ENCODE measurements around the gene SORL1.
A peak's percentile ranks its signal among the peaks of the same experiment; 100 is the strongest.

SORL1 gene

DNA sequence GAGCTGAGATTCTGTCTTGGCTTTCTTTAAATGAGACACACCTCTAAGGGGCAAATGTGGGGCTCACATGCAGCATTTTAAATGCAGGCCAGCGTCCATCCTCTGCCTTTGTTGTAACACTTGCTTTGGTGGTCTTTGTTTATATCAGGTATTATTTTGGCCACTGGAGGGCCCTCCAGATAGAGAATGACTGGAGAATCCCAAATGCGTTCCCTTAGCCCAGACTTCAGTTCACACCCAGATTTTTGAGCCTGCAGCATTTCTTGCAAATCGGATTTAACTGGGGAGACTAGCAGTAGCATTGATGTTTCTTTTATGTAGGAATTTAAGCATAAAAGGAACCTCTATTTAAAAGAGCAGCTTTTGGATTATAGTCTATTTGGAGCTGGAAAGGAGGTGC is 200.9 kb downstream of the SORL1 start:
- H3K9me3 ChIP-seq (ENCODE audit: control insufficient read depth, low read length) = no peaks in the 10 kb centered on the region
- WGBS, 2 experiments = 25 to 31% methylated on average over 3 of the region's 3 CpGs
- no peak overlapping the region for H3K4me3 ChIP-seq (ENCODE audit: insufficient read depth, low read depth, low read length)
- no peaks in the 10 kb centered on the region for H3K36me3 ChIP-seq (ENCODE audit: control insufficient read depth, insufficient read depth, low read length)
- no peak overlapping the region for H3K27ac ChIP-seq (ENCODE audit: insufficient read depth, low read depth, low read length, poor library complexity, severe bottlenecking)
- peaks cover 11% of the 10 kb centered on the region for H3K4me1 ChIP-seq (ENCODE audit: control insufficient read depth, insufficient read depth, low read length)
- no peaks in the 10 kb centered on the region for H3K27me3 ChIP-seq (ENCODE audit: control insufficient read depth, insufficient read depth, low read length, poor library complexity, severe bottlenecking)

DNA sequence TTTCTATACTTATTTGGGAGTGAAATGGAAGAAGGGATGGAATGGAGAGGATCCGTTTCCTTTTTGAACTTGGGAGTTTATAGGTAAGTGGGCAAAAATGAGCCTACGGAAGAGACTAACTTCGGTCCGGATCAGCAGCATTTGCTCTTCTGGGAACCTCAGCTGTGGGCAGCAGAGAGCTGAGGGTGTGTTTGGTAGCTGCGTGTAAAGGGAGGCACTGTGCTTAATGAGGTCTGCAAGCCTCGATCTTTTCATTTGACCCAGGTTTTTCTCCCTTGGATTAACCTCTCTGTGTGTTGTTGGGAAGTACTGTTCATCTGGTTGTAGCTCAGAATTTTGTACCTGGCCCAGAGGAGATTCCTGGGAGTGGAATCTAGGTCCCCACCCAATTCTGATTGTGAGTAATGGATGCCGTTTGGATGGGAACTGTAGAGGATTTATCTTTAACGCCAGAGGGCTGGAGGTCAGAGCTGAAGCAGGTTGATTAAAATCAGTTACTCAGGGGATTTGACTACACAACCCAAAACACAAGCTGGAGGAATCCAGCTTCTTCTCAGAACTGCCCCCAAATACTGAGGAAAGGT is 202.2 kb downstream of the SORL1 start:
- Histone ChIP-seq H3K4me3 (ENCODE audit: insufficient read depth, low read depth, low read length) (no peak overlapping the region), H3K4me1 (ENCODE audit: control insufficient read depth, insufficient read depth, low read length) (peaks cover 11% of the 10 kb centered on the region), H3K9me3 (ENCODE audit: control insufficient read depth, low read length) (no peaks in the 10 kb centered on the region), H3K27ac (ENCODE audit: insufficient read depth, low read depth, low read length, poor library complexity, severe bottlenecking) (no peak overlapping the region), H3K36me3 (ENCODE audit: control insufficient read depth, insufficient read depth, low read length) (no peaks in the 10 kb centered on the region), H3K27me3 (ENCODE audit: control insufficient read depth, insufficient read depth, low read length, poor library complexity, severe bottlenecking) (no peaks in the 10 kb centered on the region)
- WGBS, 2 experiments = 84 to 89% methylated on average over 8 of the region's 8 CpGs

DNA sequence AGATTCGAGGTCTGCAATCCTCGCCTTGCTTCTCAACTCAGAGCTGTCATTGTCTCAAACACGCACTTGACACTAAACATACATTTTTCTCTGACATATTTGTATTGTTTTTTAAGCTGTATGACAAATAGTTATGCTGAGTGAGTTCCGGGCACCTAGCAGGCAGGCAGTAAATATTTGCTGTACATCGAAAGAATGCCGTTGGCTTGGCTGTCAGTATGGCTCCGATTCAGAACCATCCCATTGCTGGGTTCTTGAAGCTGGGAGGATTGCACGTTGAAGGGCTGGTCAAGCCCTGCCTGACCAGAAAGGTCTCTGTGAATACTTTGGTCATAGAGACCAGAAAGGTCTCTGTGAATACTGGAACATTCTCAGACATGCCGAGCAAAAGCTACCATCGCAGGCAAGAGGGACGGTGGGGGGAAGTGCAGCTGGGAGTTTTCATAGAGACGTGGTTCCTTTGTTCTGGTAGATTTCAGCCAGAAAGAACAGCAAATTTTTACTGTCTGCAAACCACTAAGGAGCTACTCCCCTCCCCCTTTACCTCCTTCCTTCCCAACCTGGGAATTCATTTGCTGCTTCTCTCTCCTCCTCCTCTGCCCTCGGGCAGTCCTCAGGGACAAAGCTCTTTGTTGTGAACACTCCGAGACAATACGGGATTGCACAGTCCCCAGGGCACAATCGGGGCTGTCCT is 202.9 kb downstream of the SORL1 start:
- Histone ChIP-seq H3K4me1 (ENCODE audit: control insufficient read depth, insufficient read depth, low read length) (peaks cover 11% of the 10 kb centered on the region), H3K9me3 (ENCODE audit: control insufficient read depth, low read length) (no peaks in the 10 kb centered on the region), H3K4me3 (ENCODE audit: insufficient read depth, low read depth, low read length) (peak overlapping the region; percentile 35), H3K27ac (ENCODE audit: insufficient read depth, low read depth, low read length, poor library complexity, severe bottlenecking) (no peak overlapping the region), H3K27me3 (ENCODE audit: control insufficient read depth, insufficient read depth, low read length, poor library complexity, severe bottlenecking) (no peaks in the 10 kb centered on the region), H3K36me3 (ENCODE audit: control insufficient read depth, insufficient read depth, low read length) (no peaks in the 10 kb centered on the region)
- WGBS, 2 experiments = 51 to 53% methylated on average over 16 of the region's 16 CpGs

DNA sequence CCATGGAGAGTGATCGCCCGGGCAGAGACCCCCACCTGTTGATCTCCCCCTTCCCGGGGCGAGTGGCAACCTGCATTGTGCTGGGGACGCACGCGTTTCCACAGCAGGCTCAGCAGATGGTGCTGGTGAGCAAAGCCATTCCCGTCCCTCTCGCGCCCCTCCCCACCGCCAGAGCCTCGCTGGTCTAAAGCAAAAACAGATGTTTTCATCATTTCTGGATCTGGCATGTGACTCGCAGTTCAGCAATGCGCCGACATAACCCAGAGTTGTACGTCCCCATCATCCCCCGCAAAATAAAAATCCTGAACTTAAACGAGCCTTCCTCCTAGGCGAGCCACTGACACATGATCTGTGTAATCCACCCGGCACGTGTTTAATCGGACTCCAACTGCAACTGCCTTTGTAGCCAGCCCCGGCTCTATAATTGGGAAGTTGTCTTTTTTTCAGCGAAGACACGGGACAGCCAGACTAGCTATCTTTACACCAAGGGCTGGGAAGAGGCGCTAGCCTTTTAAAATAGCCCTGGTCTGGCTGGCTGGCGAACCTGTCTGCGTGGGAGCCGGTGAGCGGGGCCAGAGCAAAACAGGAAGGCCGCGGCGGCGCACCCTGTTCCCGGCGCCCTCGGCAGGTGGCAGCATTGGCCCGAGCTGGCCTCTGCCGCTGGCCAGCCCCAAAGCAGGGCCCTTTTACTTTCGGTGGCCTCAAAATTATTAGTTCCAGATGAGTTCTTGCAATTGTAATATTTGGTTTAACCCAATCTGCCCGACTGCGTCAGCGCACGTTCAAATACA is 203.6 kb downstream of the SORL1 start:
- H3K27me3 ChIP-seq (ENCODE audit: control insufficient read depth, insufficient read depth, low read length, poor library complexity, severe bottlenecking) = no peaks in the 10 kb centered on the region
- H3K36me3 ChIP-seq (ENCODE audit: control insufficient read depth, insufficient read depth, low read length) = no peaks in the 10 kb centered on the region
- peak overlapping the region; percentile 35 for H3K4me3 ChIP-seq (ENCODE audit: insufficient read depth, low read depth, low read length)
- H3K27ac ChIP-seq (ENCODE audit: insufficient read depth, low read depth, low read length, poor library complexity, severe bottlenecking) = peak overlapping the region; percentile 76
- 2% methylated on average over 44 of the region's 44 CpGs for WGBS, 2 experiments
- no peaks in the 10 kb centered on the region for H3K9me3 ChIP-seq (ENCODE audit: control insufficient read depth, low read length)
- H3K4me1 ChIP-seq (ENCODE audit: control insufficient read depth, insufficient read depth, low read length) = peaks cover 11% of the 10 kb centered on the region

DNA sequence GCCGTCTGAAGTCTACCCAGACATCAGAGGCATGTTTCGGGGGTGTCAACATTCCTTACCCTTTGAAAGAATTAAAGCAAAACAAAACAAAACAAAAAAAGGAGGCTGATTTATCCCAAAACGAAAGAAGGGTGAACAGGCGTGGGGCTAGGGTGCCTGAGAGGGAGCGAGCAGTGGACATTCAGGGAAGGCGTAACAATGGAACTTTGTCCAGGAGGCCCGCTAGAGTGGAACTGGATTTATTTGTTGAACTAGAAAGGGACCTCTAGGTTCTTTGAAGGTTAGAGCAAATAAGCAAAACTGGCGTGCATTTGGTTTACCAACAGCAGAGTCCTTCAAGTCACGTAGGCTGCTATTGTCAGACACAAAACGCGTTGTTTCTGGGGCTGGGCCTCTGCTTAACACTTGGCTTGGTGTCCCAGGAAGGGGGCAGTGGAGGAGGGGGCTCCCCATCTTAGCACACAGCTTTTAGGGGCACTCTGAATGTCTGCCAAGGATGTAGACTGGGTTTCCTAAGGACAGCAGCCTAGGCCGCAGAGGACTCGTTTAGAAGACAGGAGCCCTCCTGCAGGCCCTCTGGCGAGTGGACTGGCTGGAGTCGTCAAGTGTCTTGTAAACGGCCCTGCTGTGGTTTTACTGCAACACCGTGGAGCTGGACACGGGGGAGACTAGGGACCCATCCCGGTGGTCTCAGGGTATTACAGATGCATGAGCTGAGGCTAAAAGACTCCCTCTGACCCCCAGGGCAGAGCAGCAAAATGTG is 204.4 kb downstream of the SORL1 start:
- Histone ChIP-seq H3K4me1 (ENCODE audit: control insufficient read depth, insufficient read depth, low read length) (peaks cover 11% of the 10 kb centered on the region), H3K27me3 (ENCODE audit: control insufficient read depth, insufficient read depth, low read length, poor library complexity, severe bottlenecking) (no peaks in the 10 kb centered on the region), H3K27ac (ENCODE audit: insufficient read depth, low read depth, low read length, poor library complexity, severe bottlenecking) (no peak overlapping the region), H3K4me3 (ENCODE audit: insufficient read depth, low read depth, low read length) (no peak overlapping the region), H3K9me3 (ENCODE audit: control insufficient read depth, low read length) (no peaks in the 10 kb centered on the region), H3K36me3 (ENCODE audit: control insufficient read depth, insufficient read depth, low read length) (no peaks in the 10 kb centered on the region)
- 78 to 79% methylated on average over 19 of the region's 19 CpGs for WGBS, 2 experiments

DNA sequence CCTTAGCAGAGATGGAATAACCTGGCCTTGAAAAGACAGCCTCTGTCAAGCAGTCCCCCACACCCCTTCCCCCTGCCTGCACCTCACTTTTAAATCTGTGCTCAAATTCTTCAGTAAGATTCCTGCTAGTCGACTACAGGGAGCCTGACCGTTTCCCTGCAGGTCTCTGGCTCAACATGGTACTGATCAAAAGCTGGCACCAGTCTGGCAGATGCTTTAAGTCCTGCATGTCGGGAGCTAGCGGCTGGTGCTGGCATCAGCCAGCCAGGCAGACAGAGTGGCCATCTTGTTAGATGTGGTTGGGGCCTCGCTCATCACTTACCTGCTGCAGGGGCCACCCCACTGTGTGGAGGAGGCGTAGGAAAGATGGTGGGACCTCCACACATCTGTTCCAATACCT is 205.0 kb downstream of the SORL1 start:
- no peak overlapping the region for H3K4me3 ChIP-seq (ENCODE audit: insufficient read depth, low read depth, low read length)
- peaks cover 11% of the 10 kb centered on the region for H3K4me1 ChIP-seq (ENCODE audit: control insufficient read depth, insufficient read depth, low read length)
- H3K27me3 ChIP-seq (ENCODE audit: control insufficient read depth, insufficient read depth, low read length, poor library complexity, severe bottlenecking) = no peaks in the 10 kb centered on the region
- H3K36me3 ChIP-seq (ENCODE audit: control insufficient read depth, insufficient read depth, low read length) = no peaks in the 10 kb centered on the region
- H3K27ac ChIP-seq (ENCODE audit: insufficient read depth, low read depth, low read length, poor library complexity, severe bottlenecking) = no peak overlapping the region
- 93 to 94% methylated on average over 6 of the region's 6 CpGs for WGBS, 2 experiments
- no peaks in the 10 kb centered on the region for H3K9me3 ChIP-seq (ENCODE audit: control insufficient read depth, low read length)

DNA sequence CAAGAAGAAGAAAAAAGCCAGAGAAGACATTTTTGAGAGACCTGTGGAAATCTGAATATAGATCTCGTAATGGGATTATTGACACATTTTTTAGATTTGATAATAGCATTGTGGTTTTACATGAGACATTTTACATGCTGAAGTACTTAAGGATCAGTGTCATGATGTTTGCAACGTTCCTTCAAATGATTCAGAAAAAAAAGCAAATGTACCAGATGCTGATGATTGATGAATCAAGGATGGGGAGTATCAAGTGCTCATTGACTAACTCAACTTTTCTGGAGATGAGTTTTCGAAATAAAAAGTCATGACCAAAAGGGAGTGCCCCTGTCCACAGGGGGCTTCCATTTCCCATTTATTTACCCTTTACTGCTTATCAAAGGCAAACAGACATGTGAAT is 207.7 kb downstream of the SORL1 start:
- Histone ChIP-seq H3K4me1 (ENCODE audit: control insufficient read depth, insufficient read depth, low read length) (peaks cover 6% of the 10 kb centered on the region), H3K27me3 (ENCODE audit: control insufficient read depth, insufficient read depth, low read length, poor library complexity, severe bottlenecking) (no peaks in the 10 kb centered on the region), H3K27ac (ENCODE audit: insufficient read depth, low read depth, low read length, poor library complexity, severe bottlenecking) (no peak overlapping the region), H3K36me3 (ENCODE audit: control insufficient read depth, insufficient read depth, low read length) (no peaks in the 10 kb centered on the region), H3K4me3 (ENCODE audit: insufficient read depth, low read depth, low read length) (no peak overlapping the region), H3K9me3 (ENCODE audit: control insufficient read depth, low read length) (no peaks in the 10 kb centered on the region)
- 86 to 95% methylated on average over 3 of the region's 3 CpGs for WGBS, 2 experiments

DNA sequence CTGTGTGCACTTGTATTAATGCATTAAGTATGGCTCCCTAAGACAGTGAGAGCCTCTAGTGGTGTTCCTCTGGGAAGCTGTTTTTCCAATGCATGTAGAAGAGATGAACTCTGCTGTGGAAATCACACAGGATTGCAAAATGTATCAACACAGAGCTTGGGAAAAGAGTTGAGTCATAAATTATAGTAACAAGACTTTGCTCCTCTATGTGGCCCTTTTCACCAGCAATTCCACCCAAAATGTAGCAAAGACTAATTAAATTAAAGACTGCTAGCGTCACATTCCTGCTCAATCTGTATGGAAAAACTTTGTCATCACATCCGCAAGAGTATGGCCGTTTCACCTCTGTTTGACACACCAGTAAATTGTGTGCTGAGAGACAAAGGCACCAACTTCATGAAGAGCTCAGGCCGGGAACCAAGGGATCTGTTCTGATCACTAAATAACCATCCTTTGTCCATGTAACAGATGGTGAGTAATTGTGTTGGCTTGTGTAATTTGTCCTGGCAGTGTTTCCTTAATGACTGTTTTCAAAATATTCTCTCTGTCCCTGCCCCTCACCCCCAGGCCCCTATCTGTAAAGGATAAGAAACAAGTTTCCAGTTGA is 209.9 kb downstream of the SORL1 start:
- Histone ChIP-seq H3K27ac (ENCODE audit: insufficient read depth, low read depth, low read length, poor library complexity, severe bottlenecking) (no peak overlapping the region), H3K36me3 (ENCODE audit: control insufficient read depth, insufficient read depth, low read length) (no peaks in the 10 kb centered on the region), H3K27me3 (ENCODE audit: control insufficient read depth, insufficient read depth, low read length, poor library complexity, severe bottlenecking) (no peaks in the 10 kb centered on the region), H3K9me3 (ENCODE audit: control insufficient read depth, low read length) (no peaks in the 10 kb centered on the region), H3K4me3 (ENCODE audit: insufficient read depth, low read depth, low read length) (no peak overlapping the region), H3K4me1 (ENCODE audit: control insufficient read depth, insufficient read depth, low read length) (no peaks in the 10 kb centered on the region)
- WGBS, 2 experiments = 88 to 95% methylated on average over 4 of the region's 4 CpGs

DNA sequence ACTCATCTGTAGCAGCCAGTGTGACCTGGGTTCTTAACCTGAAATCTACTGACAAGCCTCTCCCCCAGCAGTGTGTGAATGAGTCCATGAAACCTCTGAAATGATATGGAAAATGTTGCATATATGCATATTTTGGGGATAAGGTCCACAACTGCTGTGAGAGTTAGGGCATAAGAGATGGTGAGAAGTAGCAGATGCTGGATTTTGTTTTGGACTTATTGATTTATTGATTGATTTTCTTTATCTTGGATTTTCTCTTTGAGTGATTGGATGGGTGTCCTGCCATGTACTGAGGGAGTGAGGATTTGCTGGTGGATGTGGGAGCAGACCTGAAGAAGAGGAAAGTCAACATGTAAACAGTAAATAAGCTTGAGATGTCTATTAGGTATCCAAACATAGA is 212.0 kb downstream of the SORL1 start:
- Histone ChIP-seq H3K4me3 (ENCODE audit: insufficient read depth, low read depth, low read length) (no peak overlapping the region), H3K36me3 (ENCODE audit: control insufficient read depth, insufficient read depth, low read length) (no peaks in the 10 kb centered on the region), H3K4me1 (ENCODE audit: control insufficient read depth, insufficient read depth, low read length) (no peaks in the 10 kb centered on the region), H3K27ac (ENCODE audit: insufficient read depth, low read depth, low read length, poor library complexity, severe bottlenecking) (no peak overlapping the region), H3K9me3 (ENCODE audit: control insufficient read depth, low read length) (no peaks in the 10 kb centered on the region), H3K27me3 (ENCODE audit: control insufficient read depth, insufficient read depth, low read length, poor library complexity, severe bottlenecking) (no peaks in the 10 kb centered on the region)
